Neural cell (in vitro differentiated cells): ENCODE measurements around the gene CYB5B. TPM values are rescaled to one million over a fixed set of nuclear protein-coding genes. Genes with fewer than 3 reads are reported as not detected.
"Not testable (repeated sequence)": the region's sequence is repeated elsewhere in the genome, so short reads cannot be mapped to it uniquely, and the experiment has no call there.

Source experiments
- H2AFZ ChIP-seq: fragments of 200-600, 300-800 bp; sonication (generic), shearing (Covaris generic); 2 replicates; pipeline ENCODE4 v1.6.0; 2014; ENCODE audit warnings: low read depth, mild to moderate bottlenecking, antibody characterized with exemption, low read length, moderate library complexity
- H3F3A ChIP-seq: fragments of 200-600 bp; shearing (Covaris generic); 2 replicates; pipeline ENCODE4 v1.6.1; 2016; ENCODE audit warnings: mild to moderate bottlenecking, moderate library complexity, mixed read lengths, antibody characterized with exemption, low read length; ENCODE audit not compliant: insufficient read depth, poor library complexity, severe bottlenecking
- H3K27ac ChIP-seq: fragments of 200-600, 300-800 bp; sonication (generic), shearing (Covaris generic); 2 replicates; pipeline ENCODE4 v1.5.1; 2014; ENCODE audit warnings: mild to moderate bottlenecking, low read length, moderate library complexity
- H3K27me3 ChIP-seq: fragments of 300-800, 200-600 bp; sonication (generic), shearing (Covaris generic); 2 replicates; pipeline ENCODE4 v1.6.0; 2014; ENCODE audit warnings: mild to moderate bottlenecking, low read depth, low read length, moderate library complexity; ENCODE audit not compliant: insufficient read depth
- H3K36me3 ChIP-seq: fragments of 300-800, 200-600 bp; sonication (generic), shearing (Covaris generic); 2 replicates; pipeline ENCODE4 v1.5.1; 2014; ENCODE audit warnings: mild to moderate bottlenecking, antibody characterized with exemption, low read length, moderate library complexity; ENCODE audit not compliant: insufficient read depth
- H3K4me2 ChIP-seq: fragments of 300-800, 200-600 bp; sonication (generic), shearing (Covaris generic); 2 replicates; pipeline ENCODE4 v1.6.0; 2014; ENCODE audit warnings: mild to moderate bottlenecking, low read length
- H3K4me3 ChIP-seq: fragments of 300-800, 200-600 bp; sonication (generic), shearing (Covaris generic); 2 replicates; pipeline ENCODE4 v1.5.1; 2014; ENCODE audit warnings: mild to moderate bottlenecking, low read length, moderate library complexity
- H3K79me2 ChIP-seq: fragments of 200-600 bp; shearing (Covaris generic); replicated peaks from 2 replicates; pipeline ENCODE4 v1.6.0; 2014; ENCODE audit warnings: mild to moderate bottlenecking, low read length, moderate library complexity; ENCODE audit not compliant: insufficient read depth
- H3K9ac ChIP-seq: fragments of 300-800, 200-600 bp; sonication (generic), shearing (Covaris generic); 2 replicates; pipeline ENCODE4 v1.6.1; 2016; ENCODE audit warnings: mild to moderate bottlenecking, low read length, mixed read lengths
- H3K9me2 ChIP-seq: fragments of 200-600 bp; shearing (Covaris generic); 2 replicates; pipeline ENCODE4 v1.6.1; 2016; ENCODE audit warnings: mild to moderate bottlenecking, low read length, mixed read lengths; ENCODE audit not compliant: insufficient read depth
- H3K9me3 ChIP-seq: fragments of 200-600, 300-800 bp; sonication (generic), shearing (Covaris generic); 2 replicates; pipeline ENCODE4 v1.6.1; 2016; ENCODE audit warnings: mild to moderate bottlenecking, mixed run types, low read length, moderate library complexity, mixed read lengths
- H4K20me1 ChIP-seq: fragments of 200-600 bp; shearing (Covaris generic); 2 replicates; pipeline ENCODE4 v1.6.1; 2016; ENCODE audit warnings: mild to moderate bottlenecking, mixed run types; ENCODE audit not compliant: insufficient read depth
- EP300 ChIP-seq: fragments of 450-650 bp; conservative IDR thresholded peaks from 2 replicates; pipeline ENCODE4 v1.6.1; 2014; ENCODE audit warnings: antibody characterized with exemption, mild to moderate bottlenecking, moderate library complexity; ENCODE audit not compliant: poor library complexity, severe bottlenecking
- EZH2 ChIP-seq: fragments of 200-600, 300-800 bp; shearing (Covaris generic), sonication (generic); IDR thresholded peaks from 2 replicates; pipeline ENCODE4 v1.6.1; 2014; ENCODE audit warnings: antibody characterized with exemption, low read length, borderline replicate concordance, mild to moderate bottlenecking; ENCODE audit not compliant: insufficient read depth, poor library complexity, severe bottlenecking
- MXI1 ChIP-seq: fragments of 450-650 bp; conservative IDR thresholded peaks from 2 replicates; pipeline ENCODE4 v1.6.1; 2014; ENCODE audit warnings: antibody characterized with exemption, mild to moderate bottlenecking; ENCODE audit not compliant: poor library complexity, severe bottlenecking
- POLR2AphosphoS5 ChIP-seq: IDR thresholded peaks from 2 replicates; pipeline ENCODE4 v1.6.1; 2012
- RAD21 ChIP-seq: fragments of 450-650 bp; conservative IDR thresholded peaks from 2 replicates; pipeline ENCODE4 v1.6.1; 2014; ENCODE audit warnings: antibody characterized with exemption, mild to moderate bottlenecking, moderate library complexity
- REST ChIP-seq: IDR thresholded peaks from 2 replicates; pipeline ENCODE4 v1.6.1; 2012; ENCODE audit warnings: borderline replicate concordance
- SMC3 ChIP-seq: fragments of 450-650 bp; conservative IDR thresholded peaks from 2 replicates; pipeline ENCODE4 v1.6.1; 2014; ENCODE audit warnings: antibody characterized with exemption, mild to moderate bottlenecking, moderate library complexity; ENCODE audit not compliant: poor library complexity
- TAF1 ChIP-seq: IDR thresholded peaks from 2 replicates; pipeline ENCODE4 v1.6.1; 2012; ENCODE audit warnings: low read depth
- polyA plus RNA-seq: library from polyadenylated mRNA; depleted of rRNA; stranded (reverse); fragments of >200 nt; gene quantifications from 2 replicates; pipeline ENCODE4 v1.2.3, GENCODE V29; 2014
- TF ChIP-seq, protein P1 (sequence below): fragments of 450-650 bp; IDR thresholded peaks from 2 replicates; pipeline ENCODE4 v1.5.1; 2014; ENCODE audit warnings: antibody characterized with exemption, mild to moderate bottlenecking, moderate library complexity; ENCODE audit not compliant: poor library complexity, severe bottlenecking

Gene CYB5B
- polyA plus RNA-seq, 1 donor from 2014 or later, result 70.4 TPM

DNA sequence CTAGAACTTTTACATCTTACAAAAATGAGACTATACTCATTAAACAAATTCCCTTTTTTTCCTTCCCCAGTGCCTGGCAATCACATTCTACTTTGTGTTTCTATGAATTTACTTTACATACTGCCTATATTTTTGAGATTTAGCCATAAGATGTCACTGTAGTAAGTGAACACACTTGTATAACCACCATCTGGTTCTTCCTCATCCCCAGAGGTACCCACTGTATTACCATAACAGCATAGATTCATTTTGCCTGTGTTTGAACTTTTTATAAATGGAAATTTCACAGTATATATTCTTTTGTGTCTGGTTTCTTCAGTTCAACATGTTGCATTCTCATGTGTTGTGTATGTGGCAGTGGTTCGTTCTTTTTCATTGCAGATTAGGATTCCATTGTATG lies 15.8 kb downstream of the CYB5B start:
- no peak overlapping the region for H3K27ac ChIP-seq
- no peaks in the 10 kb centered on the region for H3F3A ChIP-seq
- TF ChIP-seq MXI1 (no peak), REST (no peak), POLR2AphosphoS5 (no peak), EZH2 (no peak), EP300 (no peak), RAD21 (no peak), TAF1 (no peak), SMC3 (no peak)
- TF ChIP-seq, protein P1, sequence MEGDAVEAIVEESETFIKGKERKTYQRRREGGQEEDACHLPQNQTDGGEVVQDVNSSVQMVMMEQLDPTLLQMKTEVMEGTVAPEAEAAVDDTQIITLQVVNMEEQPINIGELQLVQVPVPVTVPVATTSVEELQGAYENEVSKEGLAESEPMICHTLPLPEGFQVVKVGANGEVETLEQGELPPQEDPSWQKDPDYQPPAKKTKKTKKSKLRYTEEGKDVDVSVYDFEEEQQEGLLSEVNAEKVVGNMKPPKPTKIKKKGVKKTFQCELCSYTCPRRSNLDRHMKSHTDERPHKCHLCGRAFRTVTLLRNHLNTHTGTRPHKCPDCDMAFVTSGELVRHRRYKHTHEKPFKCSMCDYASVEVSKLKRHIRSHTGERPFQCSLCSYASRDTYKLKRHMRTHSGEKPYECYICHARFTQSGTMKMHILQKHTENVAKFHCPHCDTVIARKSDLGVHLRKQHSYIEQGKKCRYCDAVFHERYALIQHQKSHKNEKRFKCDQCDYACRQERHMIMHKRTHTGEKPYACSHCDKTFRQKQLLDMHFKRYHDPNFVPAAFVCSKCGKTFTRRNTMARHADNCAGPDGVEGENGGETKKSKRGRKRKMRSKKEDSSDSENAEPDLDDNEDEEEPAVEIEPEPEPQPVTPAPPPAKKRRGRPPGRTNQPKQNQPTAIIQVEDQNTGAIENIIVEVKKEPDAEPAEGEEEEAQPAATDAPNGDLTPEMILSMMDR, result no peak
- no peak overlapping the region for H3K4me2 ChIP-seq
- no peak overlapping the region for H3K9ac ChIP-seq
- no peaks in the 10 kb centered on the region for H3K27me3 ChIP-seq
- H3K4me3 ChIP-seq, result no peak overlapping the region
- H4K20me1 ChIP-seq, result no peaks in the 10 kb centered on the region
- no peak overlapping the region for H2AFZ ChIP-seq
- peaks cover 41% of the 10 kb centered on the region for H3K79me2 ChIP-seq
- H3K9me2 ChIP-seq, result no peaks in the 10 kb centered on the region
- H3K36me3 ChIP-seq, result no peaks in the 10 kb centered on the region
- no peaks in the 10 kb centered on the region for H3K9me3 ChIP-seq

DNA sequence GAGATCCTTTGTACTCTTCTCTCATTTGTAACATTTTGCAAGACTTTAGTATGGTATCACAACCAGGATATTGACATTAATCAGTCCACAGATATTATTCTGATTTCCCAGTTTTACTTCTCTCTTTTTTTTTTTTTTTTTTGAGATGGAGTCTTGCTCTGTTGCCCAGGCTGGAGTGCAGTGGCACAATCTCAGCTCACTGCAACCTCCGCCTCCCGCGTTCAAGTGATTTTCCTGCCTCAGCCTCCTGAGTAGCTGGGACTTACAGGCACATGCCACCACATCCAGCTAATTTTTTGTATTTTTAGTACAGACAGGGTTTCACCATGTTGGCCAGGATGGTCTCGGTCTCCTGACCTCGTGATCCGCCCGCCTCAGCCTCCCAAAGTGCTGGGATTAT lies 16.6 kb downstream of the CYB5B start:
- not testable (repeated sequence) for H2AFZ ChIP-seq, H3K9me2 ChIP-seq, H3F3A ChIP-seq, H3K9me3 ChIP-seq, H3K27ac ChIP-seq, H3K36me3 ChIP-seq, H3K4me2 ChIP-seq, H3K27me3 ChIP-seq, H3K9ac ChIP-seq, H3K4me3 ChIP-seq, H4K20me1 ChIP-seq
- H3K79me2 ChIP-seq, result peaks cover 41% of the 10 kb centered on the region
